ENCODE results near the gene RUBCNL.
"Not testable (repeated sequence)": the region's sequence is repeated elsewhere in the genome, so short reads cannot be mapped to it uniquely, and the experiment has no call there.

GRCh38 chr13:46372938-46373337 lies 14.1 kb downstream of the RUBCNL start:
- TF ChIP-seq EZH2phosphoT487 (IDR thresholded peaks at IDR 0.05; ENCODE audit: borderline replicate concordance, low read depth, low read length), result not testable (repeated sequence)
- TF ChIP-seq, protein P1, sequence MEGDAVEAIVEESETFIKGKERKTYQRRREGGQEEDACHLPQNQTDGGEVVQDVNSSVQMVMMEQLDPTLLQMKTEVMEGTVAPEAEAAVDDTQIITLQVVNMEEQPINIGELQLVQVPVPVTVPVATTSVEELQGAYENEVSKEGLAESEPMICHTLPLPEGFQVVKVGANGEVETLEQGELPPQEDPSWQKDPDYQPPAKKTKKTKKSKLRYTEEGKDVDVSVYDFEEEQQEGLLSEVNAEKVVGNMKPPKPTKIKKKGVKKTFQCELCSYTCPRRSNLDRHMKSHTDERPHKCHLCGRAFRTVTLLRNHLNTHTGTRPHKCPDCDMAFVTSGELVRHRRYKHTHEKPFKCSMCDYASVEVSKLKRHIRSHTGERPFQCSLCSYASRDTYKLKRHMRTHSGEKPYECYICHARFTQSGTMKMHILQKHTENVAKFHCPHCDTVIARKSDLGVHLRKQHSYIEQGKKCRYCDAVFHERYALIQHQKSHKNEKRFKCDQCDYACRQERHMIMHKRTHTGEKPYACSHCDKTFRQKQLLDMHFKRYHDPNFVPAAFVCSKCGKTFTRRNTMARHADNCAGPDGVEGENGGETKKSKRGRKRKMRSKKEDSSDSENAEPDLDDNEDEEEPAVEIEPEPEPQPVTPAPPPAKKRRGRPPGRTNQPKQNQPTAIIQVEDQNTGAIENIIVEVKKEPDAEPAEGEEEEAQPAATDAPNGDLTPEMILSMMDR (conservative IDR thresholded peaks at IDR 0.05; ENCODE audit: low read length), result not testable (repeated sequence)
